ENCODE measurements around the gene NCOA3. TPM values are rescaled to one million over a fixed set of nuclear protein-coding genes. Genes with fewer than 3 reads are reported as not detected.

The NCOA3 gene
- total RNA-seq, 1 experiment from 2014 or later, result 68.6 TPM

GRCh38 chr20:47667531-47668312 is 166.0 kb downstream of the NCOA3 start:
- intact Hi-C loops (cut with micrococcal nuclease), result no loop called here
- Mint-ChIP-seq H3K27me3 (ENCODE audit: insufficient read depth, unreplicated experiment) (no peaks in the 10 kb centered on the region), H3K36me3 (ENCODE audit: insufficient read depth, unreplicated experiment) (peaks cover 77% of the 10 kb centered on the region), H3K4me3 (ENCODE audit: unreplicated experiment) (no peak overlapping the region), H3K4me1 (ENCODE audit: insufficient read depth, unreplicated experiment) (peaks cover 14% of the 10 kb centered on the region), H3K27ac (ENCODE audit: low read depth, unreplicated experiment) (no peak overlapping the region), H3K9me3 (ENCODE audit: unreplicated experiment) (no peaks in the 10 kb centered on the region)
- TF ChIP-seq CTCF (IDR thresholded peaks at IDR 0.05; ENCODE audit: unreplicated experiment), result no peak
- BruUV-seq (replicated peaks), result no TSS peak
- no peak for DNase-seq (ENCODE audit: unreplicated experiment)
- ChIA-PET CTCF (interaction anchor here (0.7 to 2.9 kb wide), 4 partner anchors 119 to 952 kb away, joined by 3 to 11 read pairs (median 4); no protein-coding TSS in a partner anchor), POLR2A (no interaction called here)

GRCh38 chr20:47668313-47669151 is 166.8 kb downstream of the NCOA3 start:
- ChIA-PET CTCF (interaction anchor here (0.7 to 2.9 kb wide), 3 partner anchors 9 to 952 kb away, joined by 3 to 11 read pairs (median 4); no protein-coding TSS in a partner anchor), POLR2A (interaction anchor here (0.7 kb wide), 1 partner anchor 329 kb away, joined by 3 read pairs; no protein-coding TSS in a partner anchor)
- Mint-ChIP-seq H3K27me3 (ENCODE audit: insufficient read depth, unreplicated experiment) (no peaks in the 10 kb centered on the region), H3K27ac (ENCODE audit: low read depth, unreplicated experiment) (no peak overlapping the region), H3K9me3 (ENCODE audit: unreplicated experiment) (no peaks in the 10 kb centered on the region), H3K4me3 (ENCODE audit: unreplicated experiment) (no peak overlapping the region), H3K4me1 (ENCODE audit: insufficient read depth, unreplicated experiment) (peaks cover 12% of the 10 kb centered on the region), H3K36me3 (ENCODE audit: insufficient read depth, unreplicated experiment) (peaks cover 71% of the 10 kb centered on the region)
- intact Hi-C loops (cut with micrococcal nuclease), result no loop called here
- DNase-seq (ENCODE audit: unreplicated experiment), result no peak
- no TSS peak for BruUV-seq (replicated peaks)
- no peak for TF ChIP-seq CTCF (IDR thresholded peaks at IDR 0.05; ENCODE audit: unreplicated experiment)

GRCh38 chr20:47669152-47669425 is 167.4 kb downstream of the NCOA3 start:
- H3K9me3 Mint-ChIP-seq (ENCODE audit: unreplicated experiment), result no peaks in the 10 kb centered on the region
- intact Hi-C loops (cut with micrococcal nuclease), result no loop called here
- no TSS peak for BruUV-seq (replicated peaks)
- H3K4me3 Mint-ChIP-seq (ENCODE audit: unreplicated experiment), result no peak overlapping the region
- no peaks in the 10 kb centered on the region for H3K27me3 Mint-ChIP-seq (ENCODE audit: insufficient read depth, unreplicated experiment)
- H3K4me1 Mint-ChIP-seq (ENCODE audit: insufficient read depth, unreplicated experiment), result peaks cover 7% of the 10 kb centered on the region
- CTCF ChIA-PET, result interaction anchor here (0.8 to 2.9 kb wide), 4 partner anchors 8 to 952 kb away, joined by 3 to 11 read pairs (median 4); no protein-coding TSS in a partner anchor
- no peak overlapping the region for H3K27ac Mint-ChIP-seq (ENCODE audit: low read depth, unreplicated experiment)
- no peak for DNase-seq (ENCODE audit: unreplicated experiment)
- no peak for TF ChIP-seq CTCF (IDR thresholded peaks at IDR 0.05; ENCODE audit: unreplicated experiment)
- POLR2A ChIA-PET, result interaction anchor here (0.7 kb wide), 1 partner anchor 328 kb away, joined by 3 read pairs; no protein-coding TSS in a partner anchor
- H3K36me3 Mint-ChIP-seq (ENCODE audit: insufficient read depth, unreplicated experiment), result peaks cover 71% of the 10 kb centered on the region

- intact Hi-C loops (cut with micrococcal nuclease), result no loop called here
- TF ChIP-seq CTCF (IDR thresholded peaks at IDR 0.05; ENCODE audit: unreplicated experiment), result no peak
- no peak for DNase-seq (ENCODE audit: unreplicated experiment)
- Mint-ChIP-seq H3K4me3 (ENCODE audit: unreplicated experiment) (no peak overlapping the region), H3K4me1 (ENCODE audit: insufficient read depth, unreplicated experiment) (peaks cover 6% of the 10 kb centered on the region), H3K9me3 (ENCODE audit: unreplicated experiment) (no peaks in the 10 kb centered on the region), H3K36me3 (ENCODE audit: insufficient read depth, unreplicated experiment) (peaks cover 71% of the 10 kb centered on the region), H3K27ac (ENCODE audit: low read depth, unreplicated experiment) (no peak overlapping the region), H3K27me3 (ENCODE audit: insufficient read depth, unreplicated experiment) (no peaks in the 10 kb centered on the region)
- no TSS peak for BruUV-seq (replicated peaks)
- POLR2A ChIA-PET, result interaction anchor here (0.7 to 1.3 kb wide), 2 partner anchors 102 to 328 kb away, joined by 3 read pairs; no protein-coding TSS in a partner anchor
- CTCF ChIA-PET, result interaction anchor here (0.9 to 1.2 kb wide), 3 partner anchors 50 to 951 kb away, joined by 3 to 6 read pairs (median 4); no protein-coding TSS in a partner anchor
These were observed 167.8 kb downstream of the NCOA3 start for GRCh38 chr20:47669489-47669888.

Measured in MCF 10A (cell line).